Activated CD8-positive, alpha-beta memory T cell treated with anti-CD3 and anti-CD28 coated beads for 4 hours (primary cell): ENCODE data around the gene NELFA.

ENCODE experiments used
- DNase-seq, 2 donors: peaks; one replicate each; pipeline ENCODE4 v3.0.0-alpha.2; 2020; ENCODE audit warnings: low read depth in 2 of 2

The NELFA gene

DNA sequence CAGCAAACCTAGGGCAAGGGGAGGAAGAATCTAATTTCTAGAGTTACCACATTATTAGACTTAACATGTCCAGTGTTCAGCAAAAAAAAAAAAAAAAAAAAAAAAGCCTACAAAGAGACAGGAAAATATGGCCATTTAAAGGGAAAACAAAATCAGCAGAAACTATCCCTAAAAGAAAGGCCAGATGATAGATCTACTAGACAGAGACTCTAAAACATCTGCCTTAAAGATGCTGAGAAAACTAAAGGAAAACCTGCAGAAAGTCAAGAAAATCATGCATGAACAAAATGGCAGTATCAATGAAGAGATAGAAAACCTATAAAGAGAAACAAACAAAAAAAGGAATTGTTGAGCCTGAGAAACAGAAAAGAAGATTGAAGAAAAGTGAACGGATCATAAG, 43.8 kb downstream of the NELFA start:
- DNase-seq: no peak

DNA sequence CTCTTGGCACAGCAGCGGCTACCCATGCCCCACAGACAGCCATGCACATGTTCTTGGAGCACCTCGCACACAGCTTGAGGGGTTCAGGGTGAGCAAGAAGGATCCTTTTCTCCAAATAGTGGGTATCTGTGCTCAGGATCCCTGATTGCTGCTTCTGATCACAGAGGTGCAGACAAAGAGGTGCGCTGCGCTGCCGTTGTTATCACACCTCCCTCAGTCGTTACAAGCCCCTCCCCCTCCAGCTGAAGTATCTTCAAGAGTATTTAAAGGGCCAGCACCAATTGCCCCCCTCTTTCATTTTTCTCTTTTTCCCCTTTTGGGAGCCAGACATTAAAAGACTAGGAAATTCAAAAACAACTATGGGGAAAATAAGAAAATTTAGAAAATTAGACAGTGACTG, 44.3 kb downstream of the NELFA start:
- no peak for DNase-seq

DNA sequence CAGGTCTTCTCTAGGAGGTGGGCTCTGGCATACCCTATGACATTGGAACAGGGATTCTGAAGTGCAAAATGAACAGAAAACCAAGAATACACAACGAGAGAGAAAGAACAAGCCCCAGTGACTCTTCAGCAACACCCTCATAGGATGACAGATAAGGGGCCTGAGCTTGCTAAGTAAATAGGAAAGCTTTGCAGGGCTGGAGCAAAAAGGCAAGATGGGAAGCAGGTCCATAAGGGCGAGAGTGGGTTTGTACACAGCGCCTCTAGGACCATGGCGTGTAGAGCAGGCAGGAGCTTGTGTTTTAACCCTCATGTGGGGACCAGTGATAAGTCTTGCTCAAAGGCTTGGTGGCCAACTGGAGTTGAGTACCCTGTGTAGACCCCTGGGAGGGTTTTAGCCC, 45.8 kb downstream of the NELFA start:
- no peak for DNase-seq

DNA sequence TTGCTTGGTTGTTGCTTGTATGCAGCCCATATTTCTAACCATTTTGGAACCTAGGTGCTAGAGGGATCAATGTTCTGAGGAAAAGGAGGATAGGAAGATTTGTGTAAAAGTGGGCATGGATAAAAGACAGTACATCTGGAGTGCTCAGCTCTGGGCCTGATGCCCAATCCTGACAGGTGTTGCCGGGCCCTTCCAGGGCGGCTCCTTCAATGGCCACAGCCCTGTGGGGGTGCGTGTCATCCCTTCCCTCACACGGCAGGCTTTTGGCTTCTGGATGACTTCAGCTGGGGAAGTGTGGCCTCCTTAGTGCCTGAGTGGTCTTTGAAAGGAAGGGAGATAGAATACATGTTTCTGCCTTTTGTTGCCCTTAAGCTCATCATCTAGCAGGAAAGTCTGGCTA, 47.2 kb downstream of the NELFA start:
- no peak for DNase-seq

DNA sequence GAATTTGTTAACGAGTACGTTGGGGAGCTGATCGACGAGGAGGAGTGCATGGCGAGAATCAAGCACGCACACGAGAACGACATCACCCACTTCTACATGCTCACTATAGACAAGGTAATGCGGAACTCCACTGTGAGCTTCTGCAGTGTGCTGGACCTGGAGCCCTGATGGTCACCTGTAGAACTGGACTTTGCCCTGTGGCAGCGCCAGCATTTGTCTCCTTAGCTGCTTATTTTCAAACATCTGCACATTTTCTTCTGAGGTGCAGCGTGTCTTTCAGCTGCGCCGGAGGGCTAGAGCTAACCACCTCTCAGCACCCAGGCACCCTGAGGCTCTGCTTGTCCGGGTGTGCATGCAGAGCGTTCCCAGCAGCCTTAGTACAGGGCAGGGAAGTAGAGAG, 47.7 kb downstream of the NELFA start:
- DNase-seq: no peak

DNA sequence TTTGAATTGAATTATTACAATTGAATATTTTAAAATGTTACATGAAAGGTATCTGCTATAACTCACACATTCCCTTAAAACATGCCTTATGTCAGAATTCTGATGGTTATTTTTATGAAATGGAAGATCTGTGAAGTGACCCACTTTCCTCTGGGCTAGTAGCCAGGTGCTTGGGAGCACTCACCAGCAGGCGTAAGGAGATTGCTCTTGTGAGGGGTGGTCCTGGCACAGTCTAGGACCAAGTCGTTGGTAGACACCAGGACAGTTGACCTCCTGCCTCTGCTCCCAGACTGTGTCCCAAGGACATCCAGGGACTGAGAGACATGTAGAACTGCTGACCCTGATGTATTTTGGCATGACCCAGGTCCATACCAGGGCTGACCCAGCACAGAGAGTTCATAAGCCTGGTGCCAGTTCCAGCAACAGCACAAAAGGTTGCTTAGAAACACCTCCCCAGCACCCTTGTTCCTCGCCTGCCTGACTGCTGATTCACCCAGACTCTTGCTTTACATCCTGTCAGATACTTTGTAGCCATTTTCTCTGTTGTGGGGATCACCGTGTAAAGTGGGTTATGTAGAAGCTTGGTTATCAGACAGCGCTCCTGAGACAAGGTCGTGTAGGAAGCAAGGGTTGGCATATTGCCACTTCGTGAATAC, 48.5 kb downstream of the NELFA start:
- no peak for DNase-seq

DNA sequence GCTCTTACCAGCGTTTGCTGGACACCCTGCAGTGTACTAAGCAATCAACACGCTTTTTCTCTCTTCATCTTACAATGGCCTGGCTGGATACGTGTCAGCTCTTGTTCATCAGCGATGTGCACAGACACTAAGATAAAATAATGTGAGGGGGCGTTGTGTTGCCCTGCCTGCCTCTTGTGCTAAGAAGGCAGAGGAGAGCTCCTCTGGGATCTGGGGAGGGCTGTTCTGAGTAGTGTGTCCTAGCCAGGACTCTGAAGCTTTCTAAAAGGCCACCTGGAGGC, 49.7 kb downstream of the NELFA start:
- no peak for DNase-seq

DNA sequence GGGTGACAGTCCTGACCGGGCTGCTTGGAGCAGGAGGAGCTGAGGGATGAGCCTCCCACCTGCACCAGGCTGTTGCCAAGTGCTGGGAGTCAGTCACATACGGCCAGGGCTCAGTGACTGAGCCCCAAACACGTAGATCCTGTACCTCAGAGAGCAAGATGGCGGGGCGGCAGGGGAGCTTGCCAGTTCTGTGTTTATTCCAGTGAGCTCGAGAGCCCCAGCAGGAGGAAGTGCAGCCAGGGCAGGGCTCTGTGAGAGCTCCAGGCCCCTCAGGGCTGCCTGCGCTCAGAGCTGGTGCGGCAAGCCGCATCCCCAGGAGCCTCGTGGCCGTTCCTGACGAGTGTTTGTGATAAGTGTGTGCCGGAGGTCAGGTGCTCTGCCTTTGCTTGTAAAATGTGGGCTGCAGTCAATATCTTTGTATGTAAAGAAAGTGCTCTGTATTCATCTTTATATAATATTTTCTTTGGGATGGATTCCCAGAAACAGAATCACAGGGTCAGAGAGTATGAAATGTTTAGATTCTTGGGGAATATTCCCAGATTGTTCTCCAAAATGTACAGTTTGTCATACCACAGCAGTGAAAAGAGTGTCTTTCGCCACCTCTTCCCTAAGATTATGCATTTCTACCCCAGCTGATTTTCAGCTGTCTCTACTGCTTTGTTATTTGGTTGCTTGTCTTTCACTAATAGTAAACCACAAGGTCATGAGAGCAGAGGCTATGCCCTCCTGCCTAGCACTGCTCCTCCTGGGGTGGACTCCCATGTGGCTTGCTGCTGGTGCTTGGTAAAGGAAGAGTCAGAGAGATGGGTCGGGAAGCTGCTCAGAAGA, 50.3 kb downstream of the NELFA start:
- no peak for DNase-seq

DNA sequence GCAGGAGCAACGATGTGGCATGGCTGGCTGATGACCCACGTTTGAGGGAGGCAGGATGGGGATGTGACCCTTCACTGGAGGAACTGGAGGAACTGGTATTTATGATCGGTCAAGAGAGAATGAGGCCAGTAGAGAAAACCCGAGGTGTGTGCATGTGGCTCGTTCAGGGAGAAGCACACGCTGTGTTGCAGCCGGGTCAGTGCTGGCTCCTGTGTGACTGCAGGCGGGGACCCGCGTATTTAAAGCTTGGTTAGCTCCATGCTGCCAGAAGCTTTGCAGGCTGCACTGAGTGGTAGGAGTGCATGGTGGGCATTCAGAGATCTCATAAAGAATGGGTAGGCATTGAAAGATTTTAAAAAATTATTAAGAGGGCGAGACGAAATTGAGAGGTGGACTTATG, 52.1 kb downstream of the NELFA start:
- DNase-seq: no peak

DNA sequence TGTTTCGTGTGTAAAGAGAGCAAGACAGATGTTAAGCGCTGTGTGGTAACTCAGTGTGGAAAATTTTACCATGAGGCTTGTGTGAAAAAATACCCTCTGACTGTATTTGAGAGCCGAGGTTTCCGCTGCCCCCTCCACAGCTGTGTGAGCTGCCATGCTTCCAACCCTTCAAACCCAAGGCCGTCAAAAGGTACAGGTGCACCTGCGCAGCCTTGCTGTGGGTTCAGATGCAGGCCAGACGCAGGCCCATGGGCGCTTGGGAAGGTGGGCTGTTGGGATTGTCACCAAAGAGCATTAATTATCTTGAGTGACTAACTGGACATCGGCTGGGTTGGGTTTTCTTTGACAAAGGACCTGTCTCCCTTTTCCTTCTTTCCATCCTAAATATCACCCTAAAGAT, 55.4 kb downstream of the NELFA start:
- DNase-seq: no peak

DNA sequence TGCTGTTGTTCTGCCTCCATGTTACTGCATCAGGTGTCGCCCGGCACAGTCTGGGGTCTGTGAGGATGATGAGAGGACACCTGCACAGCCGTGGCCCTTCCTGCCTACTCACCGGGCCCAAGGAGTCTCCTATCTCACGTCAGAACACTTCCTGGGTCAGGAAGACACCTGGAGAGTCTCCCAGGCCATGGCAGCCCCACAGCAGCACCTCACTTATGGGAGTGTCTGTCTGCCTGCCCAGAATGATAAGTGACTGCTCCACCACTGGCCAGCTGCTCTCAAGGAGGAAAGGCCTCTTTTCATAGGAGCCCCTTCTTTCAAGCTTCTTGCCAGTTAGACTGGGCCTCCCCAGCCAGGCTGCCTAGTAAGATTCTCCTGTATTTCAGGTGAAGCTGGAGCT, 56.1 kb downstream of the NELFA start:
- DNase-seq: no peak

DNA sequence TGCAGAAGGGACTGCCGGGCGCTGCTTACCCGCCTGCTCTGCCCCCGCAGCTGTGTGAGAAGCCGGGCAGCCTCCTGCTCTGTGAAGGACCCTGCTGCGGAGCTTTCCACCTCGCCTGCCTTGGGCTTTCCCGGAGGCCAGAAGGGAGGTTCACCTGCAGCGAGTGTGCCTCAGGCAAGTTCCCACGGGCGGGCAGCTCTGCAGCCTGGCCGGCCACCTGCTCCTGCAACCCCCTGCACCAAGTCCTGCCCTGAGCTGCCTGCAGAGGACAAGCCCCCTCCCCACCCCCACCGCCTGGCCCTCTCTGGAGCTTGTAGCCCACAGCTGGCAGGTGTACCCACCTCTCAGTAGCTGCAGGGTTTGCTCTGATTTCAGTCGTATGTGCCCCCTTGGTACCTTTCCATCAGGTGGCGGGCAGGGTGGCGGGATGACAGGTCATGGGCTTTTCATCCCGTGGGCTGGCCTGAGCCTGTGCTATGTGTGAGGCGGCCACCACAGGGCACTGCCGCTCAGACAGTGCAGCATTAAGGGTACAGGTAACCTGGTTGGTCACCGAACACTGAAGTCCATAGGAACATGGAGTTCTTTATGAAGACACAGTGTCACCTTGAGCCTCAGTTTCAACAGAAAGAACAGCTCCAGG, 56.6 kb downstream of the NELFA start:
- DNase-seq: no peak

DNA sequence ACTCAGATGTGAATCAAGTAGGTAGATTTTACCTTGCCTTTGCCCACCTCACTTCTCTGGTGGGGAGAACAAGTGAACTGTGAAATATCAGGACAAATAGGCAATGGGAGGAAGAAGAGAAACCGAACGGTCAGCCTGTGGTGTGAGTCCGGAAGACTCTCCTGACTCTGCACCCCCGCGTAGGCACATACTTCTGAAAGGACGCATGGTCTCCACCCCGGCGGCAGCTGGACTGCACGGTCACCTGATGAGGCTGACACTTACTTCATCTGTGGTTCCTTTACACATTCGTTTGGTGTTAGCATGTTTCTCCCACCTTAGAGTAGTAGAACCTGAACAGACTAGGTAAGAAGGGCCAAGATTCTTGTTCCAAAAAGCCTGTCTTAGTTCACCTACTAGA, 58.4 kb downstream of the NELFA start:
- no peak for DNase-seq

DNA sequence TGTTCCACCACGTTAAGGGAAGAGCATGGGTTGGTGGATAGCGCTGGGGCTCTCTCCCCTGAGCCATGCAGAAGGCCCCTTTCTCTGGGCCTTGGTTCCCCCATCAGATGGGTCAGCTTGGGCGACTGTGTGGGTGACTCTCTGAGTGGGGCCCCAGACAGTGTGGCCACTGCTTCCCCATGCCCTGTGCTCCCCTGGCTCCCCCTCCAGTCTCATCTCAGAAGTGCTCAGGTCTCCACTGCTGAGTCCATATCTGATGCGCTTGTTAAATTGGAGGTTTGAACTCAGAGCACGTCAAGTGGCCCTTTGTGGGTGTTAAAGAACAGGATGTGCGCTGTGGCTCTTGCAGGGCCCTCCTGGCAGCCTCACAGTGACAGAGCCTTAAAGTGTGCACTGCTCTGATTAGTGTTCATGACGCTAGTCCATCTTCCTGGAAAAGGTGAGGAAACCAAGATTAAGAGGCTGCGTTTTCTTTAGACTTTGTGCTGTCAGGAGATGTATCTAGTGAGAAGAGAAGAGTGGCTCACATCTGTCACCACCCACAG, 59.8 kb downstream of the NELFA start:
- DNase-seq: no peak

DNA sequence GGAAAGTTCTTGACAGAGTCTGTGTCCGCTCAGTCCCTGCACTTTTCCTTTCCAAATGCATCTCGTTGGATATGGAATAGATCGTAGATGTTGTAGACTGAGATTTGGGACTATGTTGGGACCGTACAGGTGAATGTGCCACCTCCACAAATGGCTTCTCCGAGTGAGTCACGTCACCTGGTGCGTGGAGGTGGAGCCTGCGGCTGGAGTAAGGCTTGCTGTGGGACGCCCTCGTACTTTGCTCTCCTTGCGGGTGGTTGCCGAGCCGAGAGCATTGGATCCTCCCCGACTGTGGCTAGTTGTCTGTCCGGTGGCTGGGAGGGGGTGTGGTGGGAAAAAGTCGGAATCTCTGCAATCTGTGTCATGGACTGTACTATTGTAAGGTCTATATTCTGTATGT, 60.5 kb downstream of the NELFA start:
- DNase-seq: no peak

DNA sequence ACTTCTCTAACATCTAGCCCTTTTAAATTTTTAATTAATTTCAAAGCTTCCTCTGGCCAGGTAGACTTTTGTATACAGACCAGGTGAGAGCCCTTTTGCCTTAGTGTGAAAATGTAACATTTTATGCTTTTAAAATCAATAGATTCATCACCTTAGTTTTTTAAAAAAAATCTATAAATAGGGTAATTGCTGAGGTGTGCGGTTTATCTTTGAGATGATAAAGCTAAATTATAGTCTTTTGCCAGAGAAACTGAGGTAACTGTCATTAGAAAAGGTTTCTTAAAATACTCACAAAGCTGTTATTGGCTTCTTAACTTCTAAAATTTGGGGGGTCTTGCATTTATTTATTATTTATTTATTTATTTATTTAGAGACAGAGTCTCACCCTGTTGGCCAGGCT, 62.9 kb downstream of the NELFA start:
- no peak for DNase-seq

DNA sequence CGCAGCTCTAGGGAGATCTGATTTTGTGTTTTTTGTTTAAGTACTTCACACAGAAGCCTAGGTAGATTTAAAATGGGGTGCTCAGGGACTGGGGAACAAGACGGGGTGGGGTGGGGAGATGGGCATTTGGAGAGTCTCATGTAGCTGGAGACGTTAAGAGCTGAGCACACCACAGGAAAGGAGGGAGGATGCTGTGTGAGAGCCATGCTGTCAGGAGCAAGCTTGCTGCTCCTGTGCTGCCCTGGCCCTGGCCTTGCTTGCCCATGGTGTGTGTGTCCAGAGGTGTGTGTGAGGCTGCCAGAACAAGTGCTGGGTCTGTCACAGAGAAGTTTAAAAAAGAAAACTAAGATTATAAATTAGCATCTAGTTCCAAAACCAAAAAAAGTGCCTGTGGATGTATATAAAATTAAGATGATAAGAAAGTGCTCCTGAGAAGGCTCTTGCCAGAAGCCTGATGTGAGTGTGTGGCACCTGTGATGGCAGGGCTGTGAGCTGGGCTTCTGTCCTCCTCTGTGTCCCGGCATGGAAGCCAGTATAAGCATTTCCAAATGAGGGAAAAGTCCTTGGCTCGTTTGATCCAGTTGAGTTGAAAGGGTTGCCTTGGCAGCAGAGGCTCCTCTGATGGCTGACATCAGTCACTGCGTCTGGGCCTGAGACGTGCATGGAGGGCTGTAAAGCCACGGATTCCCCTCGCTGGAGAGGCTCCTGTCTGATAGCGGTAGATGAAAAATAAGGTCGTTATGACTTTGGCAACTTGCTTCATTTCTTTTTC, 63.5 kb downstream of the NELFA start:
- no peak for DNase-seq

DNA sequence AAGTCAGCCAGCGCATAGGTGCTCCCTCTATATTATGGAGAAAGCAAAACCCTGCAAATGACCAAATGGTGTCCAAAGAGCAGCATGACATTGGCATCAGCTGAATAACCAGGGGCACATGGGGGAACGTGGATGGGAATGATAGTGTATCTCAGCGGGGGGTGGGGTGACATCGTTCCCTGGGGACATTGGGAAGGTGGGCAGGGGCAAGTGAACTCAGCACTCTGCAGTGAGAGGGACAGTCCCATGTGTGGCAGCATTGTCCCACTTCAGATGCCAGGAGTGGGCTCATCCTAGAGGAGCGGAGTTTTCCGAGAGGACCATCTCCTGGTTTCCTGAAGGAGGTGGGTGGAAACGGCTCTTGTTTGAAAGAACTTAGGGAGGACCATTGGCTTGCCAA, 64.8 kb downstream of the NELFA start:
- no peak for DNase-seq

DNA sequence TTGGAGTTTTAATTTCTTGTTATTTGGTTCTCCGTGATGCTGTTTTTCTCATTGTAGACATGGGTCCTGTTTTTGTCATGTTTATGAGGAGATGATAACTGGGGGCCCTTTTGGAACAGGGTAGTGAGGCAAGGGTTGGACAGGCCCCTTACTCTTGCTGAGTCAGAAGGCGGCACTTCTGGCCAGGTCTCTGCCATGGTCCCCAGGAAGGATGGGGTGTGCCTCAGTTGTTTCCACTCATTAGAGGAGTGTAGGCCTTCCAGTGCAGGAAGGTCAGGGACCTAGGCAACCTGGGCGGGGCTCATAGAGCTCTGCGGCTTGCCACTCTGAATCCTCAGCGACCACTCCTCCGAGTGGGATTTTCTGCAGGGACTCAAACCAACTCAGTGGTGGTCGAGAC, 68.2 kb downstream of the NELFA start:
- DNase-seq: no peak

DNA sequence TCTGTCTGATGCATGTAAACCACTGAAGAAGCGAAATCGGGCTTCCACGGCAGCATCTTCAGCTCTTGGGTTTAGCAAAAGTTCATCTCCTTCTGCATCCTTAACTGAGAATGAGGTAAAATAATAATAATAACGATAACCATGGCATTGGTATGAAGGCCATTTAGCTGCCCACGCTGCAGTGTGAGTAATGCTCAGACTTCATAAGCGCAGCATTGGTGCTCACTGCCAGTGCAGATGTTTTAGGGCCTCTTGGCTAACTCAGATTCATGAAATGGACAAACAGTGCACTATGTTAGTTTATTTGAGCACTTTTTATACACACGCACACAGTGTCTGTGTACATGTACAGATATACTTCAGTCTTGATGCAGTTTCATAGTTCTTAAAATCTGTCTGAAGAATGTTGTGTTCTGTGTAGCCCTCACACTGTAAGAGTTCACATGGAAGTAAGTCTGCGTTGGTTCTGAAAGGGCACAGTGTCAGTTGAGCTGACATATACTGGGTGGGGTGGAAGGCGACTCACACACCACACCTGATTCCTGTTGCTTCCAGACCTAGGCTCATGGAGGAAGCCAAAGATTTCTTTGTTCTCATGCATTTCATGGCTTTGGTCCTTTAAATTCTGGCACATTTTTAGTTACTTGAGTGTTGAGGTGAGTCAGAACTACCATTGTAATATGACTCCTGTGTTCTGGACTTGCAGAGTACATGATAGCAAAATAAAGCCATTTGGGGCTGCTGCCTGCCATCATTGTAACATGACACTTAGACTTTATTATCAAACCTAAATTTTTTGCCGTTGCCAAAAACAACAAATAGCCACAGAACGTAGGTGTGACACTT, 68.9 kb downstream of the NELFA start:
- DNase-seq: no peak

DNA sequence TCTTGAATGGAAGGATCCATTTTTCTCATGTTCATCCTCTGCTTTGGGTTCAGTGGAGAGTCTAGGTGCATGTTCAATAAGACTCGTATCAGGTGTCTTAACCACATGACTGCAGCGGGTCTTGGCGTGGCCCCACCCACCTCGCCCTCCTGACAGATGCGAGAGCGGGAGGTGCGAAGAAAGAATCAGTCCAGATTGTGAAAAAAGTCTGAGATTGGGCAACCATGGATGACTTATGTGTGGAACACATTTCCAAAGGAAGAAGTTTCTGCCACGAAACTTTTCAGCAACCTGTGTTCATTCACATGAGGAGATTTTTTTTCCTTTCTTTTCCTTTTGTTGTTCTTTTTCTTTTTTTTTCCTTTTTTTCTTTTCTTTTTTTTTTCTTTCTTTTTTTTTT, 70.7 kb downstream of the NELFA start:
- no peak for DNase-seq
